K562 (cell line): Measurements from ENCODE around the gene LITAF. TPM values are rescaled to one million over a fixed set of nuclear protein-coding genes. Genes with fewer than 3 reads are reported as not detected.

Experiments
- ATF1 ChIP-seq, 2 experiments: fragments of 450-650 bp in 1 of 2; IDR thresholded peaks; 2 replicates each; pipeline ENCODE4 v1.6.1; 2016; ENCODE audit warnings: missing compliant biosample characterization in 1 of 2, missing genetic modification characterization in 1 of 2
- BCOR ChIP-seq: fragments of 450-650 bp; IDR thresholded peaks from 2 replicates; pipeline ENCODE4 v1.6.1; 2016
- C11orf30 ChIP-seq: fragments of 450-650 bp; IDR thresholded peaks from 2 replicates; pipeline ENCODE4 v1.6.1; 2016; ENCODE audit warnings: low read depth, mild to moderate bottlenecking
- CREB3L1 ChIP-seq: fragments of 450-650 bp; IDR thresholded peaks from 2 replicates; pipeline ENCODE4 v1.6.1; 2014; ENCODE audit warnings: low read depth, mild to moderate bottlenecking, moderate library complexity, borderline replicate concordance
- ETV1 ChIP-seq: fragments of 450-650 bp; conservative IDR thresholded peaks from 2 replicates; pipeline ENCODE4 v1.6.1; 2016; ENCODE audit warnings: missing genetic modification characterization, control low read depth, low read depth, missing compliant biosample characterization
- FIP1L1 ChIP-seq: fragments of 200-400 bp; formaldehyde crosslinking; IDR thresholded peaks from 2 replicates; pipeline ENCODE4 v1.6.1; 2018; ENCODE audit warnings: mild to moderate bottlenecking, low read depth, low read length; ENCODE audit not compliant: poor library complexity, severe bottlenecking
- FOXK2 ChIP-seq, 2 experiments: fragments of 450-650 bp; IDR thresholded peaks in 1 of 2; conservative IDR thresholded peaks in 1 of 2; 2 replicates each; pipeline ENCODE4 v1.6.1; 2016; ENCODE audit warnings: low read depth in 2 of 2, mild to moderate bottlenecking in 1 of 2
- GTF2E2 ChIP-seq: fragments of 200-800 bp; sonication (Bioruptor generic); IDR thresholded peaks from 2 replicates; pipeline ENCODE4 v1.6.1; 2016; ENCODE audit warnings: missing genetic modification characterization, missing compliant biosample characterization
- HNRNPL ChIP-seq: fragments of 200-400 bp; formaldehyde crosslinking; IDR thresholded peaks from 2 replicates; pipeline ENCODE4 v1.6.1; 2017; ENCODE audit warnings: low read depth, mild to moderate bottlenecking, low read length
- MAFK ChIP-seq: IDR thresholded peaks from 2 replicates; pipeline ENCODE4 v1.6.1; 2011; ENCODE audit warnings: low read length, improper control_type of control experiment
- MTA2 ChIP-seq: fragments of 450-650 bp; IDR thresholded peaks from 2 replicates; pipeline ENCODE4 v1.6.1; 2016; ENCODE audit warnings: low read depth
- NCOR1 ChIP-seq: fragments of 450-650 bp; IDR thresholded peaks from 2 replicates; pipeline ENCODE4 v1.6.1; 2016; ENCODE audit warnings: mild to moderate bottlenecking, moderate library complexity
- PHB ChIP-seq: fragments of 250-450 bp; sonication (Bioruptor Pico); IDR thresholded peaks from 2 replicates; pipeline ENCODE4 v1.5.0; 2021
- PHB2 ChIP-seq: fragments of 450-650 bp; IDR thresholded peaks from 2 replicates; pipeline ENCODE4 v1.6.1; 2017; ENCODE audit warnings: low read depth
- PRMT5 ChIP-seq: sonication (generic); formaldehyde crosslinking; IDR thresholded peaks from 2 replicates; pipeline ENCODE4 v1.5.0; 2020; ENCODE audit warnings: missing genetic modification reagents
- RB1 ChIP-seq: fragments of 450-650 bp; IDR thresholded peaks from 2 replicates; pipeline ENCODE4 v1.6.1; 2017; ENCODE audit warnings: low read depth, mild to moderate bottlenecking
- RNF219 ChIP-seq: fragments of 250-450 bp; sonication (Bioruptor Pico); IDR thresholded peaks from 2 replicates; pipeline ENCODE4 v1.5.0; 2022; ENCODE audit warnings: mild to moderate bottlenecking
- THRB ChIP-seq: fragments of 450-650 bp; formaldehyde crosslinking; conservative IDR thresholded peaks from 2 replicates; pipeline ENCODE4 v1.4.0; 2022; ENCODE audit warnings: mild to moderate bottlenecking, missing genetic modification characterization
- ZBTB1 ChIP-seq: sonication (generic); formaldehyde crosslinking; IDR thresholded peaks from 2 replicates; pipeline ENCODE4 v1.8.1; 2023; ENCODE audit warnings: missing genetic modification reagents, low read depth, mild to moderate bottlenecking, borderline replicate concordance
- ZBTB17 ChIP-seq: fragments of 450-650 bp; formaldehyde crosslinking; IDR thresholded peaks from 2 replicates; pipeline ENCODE4 v1.4.0; 2020; ENCODE audit warnings: mild to moderate bottlenecking
- ZNF175 ChIP-seq: fragments of 200-800 bp; sonication (Bioruptor generic); IDR thresholded peaks from 2 replicates; pipeline ENCODE4 v1.6.1; 2016; ENCODE audit warnings: low read depth, mild to moderate bottlenecking, missing genetic modification characterization, missing compliant biosample characterization
- ZNF224 ChIP-seq: sonication (generic); formaldehyde crosslinking; IDR thresholded peaks from 2 replicates; pipeline ENCODE4 v1.8.0; 2022; ENCODE audit warnings: mild to moderate bottlenecking, missing genetic modification reagents
- ZNF41 ChIP-seq: fragments of 250-450 bp; sonication (Bioruptor Pico); conservative IDR thresholded peaks from 2 replicates; pipeline ENCODE4 v1.4.0; 2020; ENCODE audit warnings: mild to moderate bottlenecking
- ZNF76 ChIP-seq: fragments of 250-450 bp; sonication (Bioruptor Pico); IDR thresholded peaks from 2 replicates; pipeline ENCODE4 v1.4.0; 2020; ENCODE audit warnings: mild to moderate bottlenecking, moderate library complexity, borderline replicate concordance
- polyA plus RNA-seq, 8 experiments: library from polyadenylated mRNA; depleted of rRNA in 4 of 8; stranded (reverse) in 5 of 8; unstranded in 3 of 8; fragments of >200 nt; fragmentation: Nextera tagmentation in 2 of 8; fragmentation: Illumina TruSeq in 1 of 8; extraction: Ambion mirVana in 2 of 8; extraction: Trizol in 1 of 8; gene quantifications; 2 replicates each; pipeline versions ENCODE4 v1.2.1 to v1.2.3, GENCODE V29; 2011 to 2014; ENCODE audit warnings: inconsistent platforms in 1 of 8, missing spikeins in 1 of 8
- total RNA-seq, 7 experiments: library from RNA; depleted of rRNA in 6 of 7; stranded (reverse); fragments of >200 nt in 6 of 7; fragmentation: Illumina TruSeq in 2 of 7; extraction: Trizol in 2 of 7; gene quantifications; 2 replicates each; pipeline versions ENCODE4 v1.2.1 to v1.2.3, GENCODE V29; 2011 to 2021; ENCODE audit warnings: low replicate concordance in 1 of 7

Gene LITAF
- total and polyA plus RNA-seq, 9 of the 15 experiments (the other 6 are each of a cell fraction or from before 2014, with no cell fraction given): 4.1 to 17.8 (median 11.9) TPM

- peak; percentile 77 for TF ChIP-seq CREB3L1
- TF ChIP-seq PRMT5 (CRISPR knock-in tag): no peak
- no peak for TF ChIP-seq PHB
- peak; percentile 20; the same call in 1 of the 2 replicates for TF ChIP-seq MAFK
- TF ChIP-seq ZNF41 (CRISPR knock-in tag): no peak
- TF ChIP-seq GTF2E2 (tag): no peak; the same call in 1 of the 2 replicates
- peak; percentile 88 for TF ChIP-seq ZBTB17 (CRISPR knock-in tag)
- no peak for TF ChIP-seq MTA2
- no peak for TF ChIP-seq HNRNPL
- TF ChIP-seq ETV1: peak; percentile 96
- peak; percentile 6; the same call in 1 of the 2 replicates for TF ChIP-seq C11orf30
- peak; percentile 32; the same call in 1 of the 2 replicates for TF ChIP-seq THRB (CRISPR knock-in tag)
- TF ChIP-seq ZNF224 (CRISPR knock-in tag): no peak
- no peak; the same call in 1 of the 2 replicates for TF ChIP-seq ZNF175 (CRISPR knock-in tag)
- peak; percentile 13; the same call in 1 of the 2 replicates for TF ChIP-seq RB1
- TF ChIP-seq PHB2: no peak
- TF ChIP-seq BCOR: peak; percentile 100
- TF ChIP-seq ATF1 (CRISPR knock-in tag; IDR thresholded peaks at IDR 0.05): no peak
- TF ChIP-seq ATF1 (tag; IDR thresholded peaks at IDR 0.05): peak; percentile 71
- 0 out of 2 replicates have a peak, but pooled peaks have one; percentile 10 for TF ChIP-seq ZNF76 (CRISPR knock-in tag)
- peak; percentile 87 to 93 for TF ChIP-seq FOXK2 (conservative IDR thresholded peaks at IDR 0.05 in 1 of 2, IDR thresholded peaks at IDR 0.05 in 1 of 2; ENCODE audit: low read depth in 2 of 2)
- TF ChIP-seq ZBTB1 (CRISPR knock-in tag): 0 out of 2 replicates have a peak, but pooled peaks have one; percentile 28
- peak; percentile 54 for TF ChIP-seq NCOR1
- TF ChIP-seq RNF219 (CRISPR knock-in tag): 0 out of 2 replicates have a peak, but pooled peaks have one; percentile 48
- no peak for TF ChIP-seq FIP1L1
Measured at GRCh38 chr16:11613381-11614303, 26.9 kb upstream of the LITAF start (continued).
